Measurements from ENCODE around the gene ATP13A5.

ATP13A5 gene

GRCh38 chr3:193253986-193254660 lies 124.4 kb downstream of the ATP13A5 start:
- no peak for DNase-seq (ENCODE audit: low read depth)

- no peak for DNase-seq (ENCODE audit: low read depth)
These were observed 128.1 kb downstream of the ATP13A5 start for GRCh38 chr3:193250492-193250891.

- no peak for DNase-seq (ENCODE audit: low read depth)
These were observed 129.6 kb downstream of the ATP13A5 start for GRCh38 chr3:193248848-193249468.

GRCh38 chr3:193243571-193243970 lies 135.0 kb downstream of the ATP13A5 start:
- DNase-seq (ENCODE audit: low read depth): no peak

- no peak for DNase-seq (ENCODE audit: low read depth)
These were observed 136.8 kb downstream of the ATP13A5 start for GRCh38 chr3:193241716-193242115.

GRCh38 chr3:193240850-193241706 lies 137.5 kb downstream of the ATP13A5 start, which contains the start of gene PLAAT1:
TSS of gene PLAAT1 (plus strand) at chr3:193241222. CDS start at chr3:193255651, 14,429 bp downstream.
- no peak for DNase-seq (ENCODE audit: low read depth)

- DNase-seq (ENCODE audit: low read depth): no peak
These were observed 138.1 kb downstream of the ATP13A5 start for GRCh38 chr3:193240436-193240849.

- DNase-seq (ENCODE audit: low read depth): no peak
These were observed 141.5 kb downstream of the ATP13A5 start for GRCh38 chr3:193237030-193237429.

GRCh38 chr3:193236599-193236998 lies 142.0 kb downstream of the ATP13A5 start:
- no peak for DNase-seq (ENCODE audit: low read depth)

GRCh38 chr3:193231201-193231600 lies 147.4 kb downstream of the ATP13A5 start:
- no peak for DNase-seq (ENCODE audit: low read depth)

GRCh38 chr3:193230610-193231009 lies 147.9 kb downstream of the ATP13A5 start:
- DNase-seq (ENCODE audit: low read depth): no peak

GRCh38 chr3:193229851-193230420 lies 148.6 kb downstream of the ATP13A5 start:
- DNase-seq (ENCODE audit: low read depth): no peak

GRCh38 chr3:193228206-193228605 lies 150.3 kb downstream of the ATP13A5 start:
- no peak for DNase-seq (ENCODE audit: low read depth)

GRCh38 chr3:193225302-193226125 lies 153.0 kb downstream of the ATP13A5 start:
- no peak for DNase-seq (ENCODE audit: low read depth)
